Measurements from ENCODE around the gene PDE12. TPM values are rescaled to one million over a fixed set of nuclear protein-coding genes. Genes with fewer than 3 reads are reported as not detected.
A peak's percentile ranks its signal among the peaks of the same experiment; 100 is the strongest.

Gene PDE12
- 10 to 100 TPM in 1 of 2 donors, 1 to 10 TPM in 1; 7.5 to 13.5 TPM for total RNA-seq

GRCh38 chr3:57555738-57556458 lies at the start of gene PDE12:
PDE12 (plus strand) TSS chr3:57556274; CDS start chr3:57556380, 106 bp downstream.
- Histone ChIP-seq H3K4me1 (peaks cover 26% of the 10 kb centered on the region), H3K4me3 (peak within 1 kb of the TSS; percentile 62 to 90), H3K36me3 (replicated peaks in 1 of 2; ENCODE audit: insufficient read depth in 1 of 2, low read depth in 2 of 2) (peaks cover 0 to 2% of the 10 kb centered on the region in 2 donors), H3K27me3 (no peaks in the 10 kb centered on the region), H3K27ac (peak within 1 kb of the TSS; percentile 88 to 95 (median 92)), H3K9me3 (no peaks in the 10 kb centered on the region)
- TF ChIP-seq CTCF (IDR thresholded peaks at IDR 0.05) (peak in 1 of 7 experiments; percentile 7), POLR2A (IDR thresholded peaks at IDR 0.05) (peak; percentile 79 to 97 (median 94))
- peak; percentile 94 for ATAC-seq
- WGBS, 2 donors, result 1% methylated on average over 30 to 54 of the region's 54 CpGs
- intact Hi-C loops (cut with DNase I), result no loop called here
- peak; percentile 87 to 91 (median 89) for DNase-seq

GRCh38 chr3:57512166-57512565 lies 43.9 kb upstream of the PDE12 start:
- TF ChIP-seq POLR2A (IDR thresholded peaks at IDR 0.05) (no peak), CTCF (IDR thresholded peaks at IDR 0.05) (no peak)
- 65 to 79% methylated on average over 2 of the region's 2 CpGs for WGBS, 2 donors
- Histone ChIP-seq H3K27me3 (no peaks in the 10 kb centered on the region), H3K27ac (no peak overlapping the region), H3K4me1 (no peaks in the 10 kb centered on the region), H3K4me3 (no peak overlapping the region), H3K9me3 (no peaks in the 10 kb centered on the region), H3K36me3 (replicated peaks in 1 of 2; ENCODE audit: insufficient read depth in 1 of 2, low read depth in 2 of 2) (no peaks in the 10 kb centered on the region)
- no peak for DNase-seq
- intact Hi-C loops (cut with DNase I), result no loop called here
- ATAC-seq, result no peak

GRCh38 chr3:57518276-57518915 lies 37.7 kb upstream of the PDE12 start:
- intact Hi-C loops (cut with DNase I), result no loop called here
- TF ChIP-seq CTCF (IDR thresholded peaks at IDR 0.05) (no peak), POLR2A (IDR thresholded peaks at IDR 0.05) (no peak)
- DNase-seq (no peak), ATAC-seq (no peak)
- H3K27ac ChIP-seq, result no peak overlapping the region
- no peaks in the 10 kb centered on the region for H3K9me3 ChIP-seq
- H3K36me3 ChIP-seq (replicated peaks in 1 of 2; ENCODE audit: insufficient read depth in 1 of 2, low read depth in 2 of 2), result no peaks in the 10 kb centered on the region
- no peaks in the 10 kb centered on the region for H3K4me1 ChIP-seq
- WGBS, 2 donors, result 74 to 80% methylated on average over 3 of the region's 3 CpGs
- H3K27me3 ChIP-seq, result no peaks in the 10 kb centered on the region
- no peak overlapping the region for H3K4me3 ChIP-seq

GRCh38 chr3:57530071-57530608 lies 25.9 kb upstream of the PDE12 start:
- H3K4me3 ChIP-seq, result no peak overlapping the region
- no peaks in the 10 kb centered on the region for H3K27me3 ChIP-seq
- no peaks in the 10 kb centered on the region for H3K36me3 ChIP-seq (replicated peaks in 1 of 2; ENCODE audit: insufficient read depth in 1 of 2, low read depth in 2 of 2)
- no peaks in the 10 kb centered on the region for H3K9me3 ChIP-seq
- intact Hi-C loops (cut with DNase I), result no loop called here
- TF ChIP-seq POLR2A (IDR thresholded peaks at IDR 0.05) (no peak), CTCF (IDR thresholded peaks at IDR 0.05) (no peak)
- H3K27ac ChIP-seq, result no peak overlapping the region
- DNase-seq, result peak in 2 of 4 donors; percentile 6 to 26
- ATAC-seq, result peak; percentile 38
- no peaks in the 10 kb centered on the region for H3K4me1 ChIP-seq

All from body of pancreas (tissue), 4 donors.